SH-SY5Y (cell line): Measurements from ENCODE around the gene RREB1.

ENCODE experiments used
- GATA2 ChIP-seq: IDR thresholded peaks from 2 replicates; pipeline ENCODE4 v1.6.1; 2011; ENCODE audit warnings: mild to moderate bottlenecking, low read depth, low read length
- GATA3 ChIP-seq: IDR thresholded peaks from 2 replicates; pipeline ENCODE4 v1.6.1; 2011; ENCODE audit warnings: low read depth, mild to moderate bottlenecking, low read length, moderate library complexity

DNA sequence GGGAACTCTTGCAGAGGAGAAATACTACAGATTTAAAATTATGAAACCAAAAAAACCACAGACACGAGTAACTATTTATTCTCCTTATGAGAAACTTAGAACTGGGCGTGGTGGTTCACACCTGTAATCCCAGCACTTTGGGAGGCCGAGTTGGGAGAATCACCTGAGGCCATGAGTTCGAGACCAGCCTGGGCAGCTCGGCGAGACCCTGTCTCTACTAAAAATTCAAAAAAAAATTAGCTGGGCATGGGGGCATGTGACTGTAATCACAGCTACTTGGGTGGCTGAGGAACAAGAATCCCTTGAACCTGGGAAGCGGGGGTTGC, 168.4 kb downstream of the RREB1 start:
- TF ChIP-seq GATA2 (no peak), GATA3 (no peak)
